GM21825 (cell line): ENCODE results near the gene LTB.
"Not testable (repeated sequence)": the region's sequence is repeated elsewhere in the genome, so short reads cannot be mapped to it uniquely, and the experiment has no call there.

Experiments used
- ATAC-seq: cut with Tn5 transposase; IDR thresholded peaks from one replicate; pipeline ENCODE4 v1.9.1; 2021; ENCODE audit warnings: mild to moderate bottlenecking, moderate library complexity; ENCODE audit not compliant: unreplicated experiment

The LTB gene

GRCh38 chr6:31556307-31556706 lies 25.9 kb downstream of the LTB start:
- ATAC-seq: no peak

DNA sequence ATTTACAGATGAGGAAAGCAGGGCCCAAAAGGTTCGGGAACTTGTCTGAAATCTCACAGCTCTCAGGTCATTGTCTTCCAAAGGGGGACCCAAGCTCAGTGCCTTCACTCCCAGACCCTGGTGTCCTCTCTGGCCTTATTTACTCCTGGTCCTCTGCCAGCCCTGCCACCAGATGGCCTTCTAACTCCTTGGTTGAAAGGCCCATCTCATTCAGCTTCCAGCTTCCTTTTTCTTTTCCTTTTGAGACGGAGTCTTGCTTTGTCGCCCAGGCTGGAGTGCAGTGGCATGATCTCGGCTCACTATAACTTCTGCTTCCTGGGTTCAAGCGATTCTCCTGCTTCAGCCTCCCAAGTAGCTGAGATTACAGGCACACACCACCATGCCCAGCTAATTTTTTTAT lies 30.9 kb downstream of the LTB start:
- not testable (repeated sequence) for ATAC-seq

DNA sequence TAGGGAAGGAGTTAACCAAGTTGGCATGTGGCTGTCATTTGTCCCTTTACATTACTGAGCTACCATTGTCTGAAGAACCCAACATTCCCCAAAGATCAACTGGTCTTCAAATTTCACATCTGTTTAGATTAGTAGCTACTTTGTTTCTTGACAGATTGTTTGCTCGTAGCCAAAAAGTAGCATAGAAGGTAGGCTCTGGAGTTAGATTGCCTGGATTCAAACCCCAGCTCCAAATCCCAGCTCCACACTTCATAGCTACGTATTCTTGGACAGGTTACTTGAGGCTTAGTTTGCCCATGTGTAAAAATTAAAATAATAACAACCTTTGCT lies 33.7 kb downstream of the LTB start:
- ATAC-seq: no peak

DNA sequence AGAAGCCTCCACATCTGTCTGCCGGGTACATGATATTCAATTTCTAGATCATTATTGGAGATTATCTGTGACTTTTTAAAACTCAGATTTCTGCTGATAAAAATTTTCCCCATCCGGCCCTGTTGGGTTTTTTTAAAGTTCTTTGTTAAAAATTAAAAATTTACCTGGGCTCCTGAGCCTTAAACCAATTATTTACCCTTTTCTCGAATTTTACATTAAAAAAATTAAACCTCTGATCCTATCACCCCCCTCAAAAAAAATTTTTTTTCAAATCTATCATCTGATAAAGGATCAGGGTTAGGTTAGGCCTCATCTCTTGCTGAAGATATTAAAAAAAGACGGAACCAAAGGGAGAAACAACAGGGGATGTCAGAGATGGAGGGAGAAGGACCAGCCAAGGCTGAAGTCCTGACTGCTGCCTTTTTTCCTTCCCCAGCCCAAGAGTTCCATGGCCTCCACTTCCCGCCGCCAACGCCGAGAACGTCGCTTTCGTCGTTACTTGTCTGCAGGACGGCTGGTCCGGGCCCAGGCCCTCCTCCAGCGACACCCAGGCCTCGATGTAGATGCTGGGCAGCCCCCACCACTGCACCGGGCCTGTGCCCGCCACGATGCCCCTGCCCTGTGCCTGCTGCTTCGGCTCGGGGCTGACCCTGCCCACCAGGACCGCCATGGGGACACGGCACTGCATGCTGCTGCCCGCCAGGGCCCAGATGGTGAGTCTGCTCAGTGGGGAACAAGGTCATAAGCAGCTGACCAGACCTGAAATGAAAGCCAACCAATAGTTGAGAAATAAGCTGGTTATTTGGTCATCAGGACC lies 34.3 kb downstream of the LTB start:
- no peak for ATAC-seq

DNA sequence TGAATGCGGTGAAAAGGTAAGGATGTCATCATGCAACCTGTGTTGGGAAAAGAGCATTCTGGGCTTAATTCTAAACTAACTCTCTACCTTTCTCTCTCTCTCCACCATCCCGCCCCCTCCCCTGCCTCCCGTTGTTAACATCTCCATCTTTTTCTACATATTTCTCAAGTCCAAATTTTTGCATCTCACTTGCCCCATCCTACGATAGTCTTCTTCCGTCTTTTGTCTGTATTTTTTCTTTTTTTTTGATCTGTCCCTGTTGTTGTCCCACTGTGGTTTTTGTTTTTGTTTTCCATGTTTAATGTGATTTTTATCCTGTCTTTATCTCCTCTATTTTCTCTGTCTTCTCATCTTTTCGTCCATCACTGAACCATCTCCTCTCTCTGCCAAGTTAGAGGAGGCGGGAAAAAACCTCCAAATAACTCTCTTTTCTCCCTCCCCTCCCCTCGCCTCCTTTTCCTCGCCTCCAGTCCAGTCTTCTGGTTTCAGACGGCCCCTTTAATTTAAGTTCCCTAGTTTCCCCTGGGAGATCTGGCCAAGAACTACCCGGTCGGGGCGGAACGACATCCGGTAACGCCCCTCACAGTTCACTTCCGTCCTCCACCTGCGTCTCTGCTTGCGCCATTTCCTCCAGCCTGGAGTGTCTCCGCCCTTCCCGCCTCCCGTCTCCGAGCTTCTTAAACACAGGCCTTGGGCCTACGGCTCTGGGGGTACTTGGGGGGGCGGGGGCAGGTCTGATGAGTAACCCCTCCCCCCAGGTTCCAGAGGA lies 35.1 kb downstream of the LTB start, which contains the start of gene NFKBIL1:
Gene NFKBIL1 (plus strand): TSS at position 651 of the 769 bp plus-strand sequence. CDS start 87 bp downstream, at position 738.
- peak; percentile 51 for ATAC-seq

DNA sequence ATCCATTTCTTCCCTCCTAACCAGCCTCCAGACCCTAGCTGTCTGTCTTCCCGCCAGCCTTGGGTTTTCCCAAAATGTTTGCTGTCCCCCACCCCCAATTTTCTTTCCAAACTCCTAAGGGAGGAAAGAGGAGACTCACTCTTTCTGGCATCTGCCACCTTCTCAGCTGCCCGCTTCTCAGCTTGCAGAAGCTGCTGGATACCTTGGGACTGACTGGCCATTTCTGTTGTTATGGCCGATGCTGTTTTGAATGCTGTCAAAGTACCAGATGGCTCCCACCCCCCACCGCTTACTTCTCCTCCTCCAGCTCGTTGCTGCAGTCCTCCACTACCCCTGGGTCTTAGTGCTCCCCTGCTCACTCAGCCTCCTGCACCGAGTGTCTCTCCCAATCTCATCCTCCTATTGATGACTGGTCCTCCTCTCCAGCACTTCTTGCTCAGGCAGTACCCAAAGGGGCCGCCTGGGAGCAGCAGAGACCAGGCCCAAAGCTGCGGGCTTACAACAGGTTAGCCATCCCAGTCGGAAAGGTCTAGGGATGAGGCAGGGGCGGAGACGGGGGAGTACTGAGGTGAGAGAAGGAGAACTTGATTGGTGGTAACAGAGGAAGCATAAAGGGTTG lies 35.8 kb downstream of the LTB start, which contains the start of gene ATP6V1G2:
Gene ATP6V1G2 (minus strand): TSS at position 270 of the 619 bp plus-strand sequence. CDS start 49 bp downstream, at position 221.
- peak; percentile 44 for ATAC-seq

- no peak for ATAC-seq
Measured at GRCh38 chr6:31545291-31545690, 36.9 kb downstream of the LTB start.

DNA sequence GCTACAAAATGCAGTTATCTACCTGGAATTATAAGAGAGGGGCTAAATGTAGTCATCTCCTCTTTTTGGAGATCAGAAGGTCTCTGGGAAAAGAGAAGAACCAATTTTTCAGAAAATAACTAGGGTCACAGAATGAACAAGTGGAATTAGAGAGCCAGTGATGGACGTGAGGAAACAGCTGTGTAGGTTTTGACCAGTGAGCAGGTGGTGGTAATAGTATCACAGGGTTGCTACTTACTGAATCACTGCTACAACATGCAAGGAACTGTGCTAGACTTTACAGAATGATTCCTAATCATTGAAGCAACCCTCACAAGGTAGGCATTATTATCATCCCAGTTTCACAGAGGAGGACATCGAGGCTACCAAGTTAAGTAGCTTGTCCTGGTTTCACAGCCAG lies 37.5 kb downstream of the LTB start:
- ATAC-seq: no peak

DNA sequence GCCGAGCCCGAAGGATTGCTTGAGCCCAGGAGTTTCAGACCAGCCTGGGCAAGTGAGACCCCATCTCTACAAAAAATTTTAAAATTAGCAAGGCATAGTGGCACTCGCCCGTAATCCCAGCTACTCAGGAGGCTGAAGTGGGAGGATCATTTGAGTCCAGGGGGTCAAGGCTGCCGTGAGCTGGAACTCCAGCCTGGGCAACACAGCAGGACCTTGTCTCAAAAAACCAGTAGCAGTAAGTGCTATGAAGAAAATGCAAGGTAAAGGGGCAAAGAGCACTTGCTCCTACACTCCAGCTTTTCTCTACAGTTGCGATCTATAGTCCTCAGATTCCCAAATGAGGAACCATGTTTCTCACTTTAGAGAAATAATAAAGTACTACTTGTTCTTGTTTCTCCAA lies 38.6 kb downstream of the LTB start:
- no peak for ATAC-seq

DNA sequence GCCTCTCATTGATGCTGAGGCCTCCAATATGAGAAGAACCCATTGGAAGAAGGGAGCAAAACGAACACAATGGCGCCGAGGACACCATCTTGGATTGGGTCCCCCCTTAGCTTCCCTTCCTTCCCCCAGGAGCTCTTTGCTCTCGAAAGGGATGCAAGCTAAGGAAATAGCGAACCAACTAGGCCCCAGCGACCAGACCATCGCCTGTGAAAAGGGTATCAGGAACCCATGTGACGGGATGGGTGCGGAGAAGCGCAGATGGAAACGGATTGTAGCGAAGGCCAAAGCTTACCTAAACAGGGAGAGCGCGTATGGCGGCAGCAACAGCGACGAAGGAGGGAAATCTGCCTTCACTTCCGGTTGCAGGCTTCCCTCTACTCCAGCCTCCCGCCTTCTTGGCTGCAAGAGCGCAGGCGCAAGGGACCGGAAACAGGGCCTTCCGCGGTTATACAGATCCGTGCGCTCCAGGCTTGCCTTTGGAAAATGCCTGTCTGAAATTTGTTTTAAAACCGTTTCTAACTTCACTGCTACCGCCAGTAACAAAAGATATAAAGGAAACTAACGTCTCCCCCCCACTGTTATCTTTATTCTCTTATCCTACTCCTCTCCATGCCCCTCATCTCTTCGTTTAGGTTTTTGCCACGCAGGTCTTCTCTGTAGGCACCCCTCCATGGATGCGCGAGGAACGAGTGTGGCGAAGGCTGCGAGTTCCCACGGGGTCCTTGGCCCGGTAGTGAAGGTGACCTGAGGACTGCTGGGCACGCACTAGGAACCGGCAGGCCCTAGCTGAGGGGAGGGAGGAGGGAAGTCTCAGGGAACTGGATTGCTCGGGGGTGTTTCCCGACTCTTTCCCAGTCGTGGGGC lies 40.3 kb downstream of the LTB start, which contains the start of gene DDX39B:
Gene DDX39B (minus strand): TSS at position 346 of the 864 bp plus-strand sequence. CDS start 1,471 bp downstream, outside the sequence.
- ATAC-seq: peak; percentile 54

- no peak for ATAC-seq
Measured at GRCh38 chr6:31541059-31541657, 41.1 kb downstream of the LTB start.

DNA sequence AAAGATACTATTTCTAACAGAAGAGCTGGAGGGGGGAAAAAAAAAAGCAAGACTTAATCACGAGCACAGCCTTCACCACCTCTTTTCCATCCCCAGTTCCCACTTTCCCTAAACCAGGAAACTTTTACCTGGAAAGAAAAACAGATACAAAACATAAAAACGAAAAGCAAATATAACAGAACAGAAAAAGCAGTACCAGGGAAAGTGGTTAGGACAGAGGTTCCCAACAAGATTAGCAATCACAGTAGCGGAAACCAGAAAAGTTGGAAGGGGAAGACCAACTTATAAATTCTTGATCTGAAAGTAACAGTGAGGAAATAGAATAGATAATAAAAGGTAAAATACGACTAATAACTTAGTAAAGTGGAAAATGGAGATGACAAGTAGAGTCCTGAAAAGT lies 41.6 kb downstream of the LTB start:
- no peak for ATAC-seq

- ATAC-seq: no peak
Measured at GRCh38 chr6:31538805-31539400, 43.3 kb downstream of the LTB start.

DNA sequence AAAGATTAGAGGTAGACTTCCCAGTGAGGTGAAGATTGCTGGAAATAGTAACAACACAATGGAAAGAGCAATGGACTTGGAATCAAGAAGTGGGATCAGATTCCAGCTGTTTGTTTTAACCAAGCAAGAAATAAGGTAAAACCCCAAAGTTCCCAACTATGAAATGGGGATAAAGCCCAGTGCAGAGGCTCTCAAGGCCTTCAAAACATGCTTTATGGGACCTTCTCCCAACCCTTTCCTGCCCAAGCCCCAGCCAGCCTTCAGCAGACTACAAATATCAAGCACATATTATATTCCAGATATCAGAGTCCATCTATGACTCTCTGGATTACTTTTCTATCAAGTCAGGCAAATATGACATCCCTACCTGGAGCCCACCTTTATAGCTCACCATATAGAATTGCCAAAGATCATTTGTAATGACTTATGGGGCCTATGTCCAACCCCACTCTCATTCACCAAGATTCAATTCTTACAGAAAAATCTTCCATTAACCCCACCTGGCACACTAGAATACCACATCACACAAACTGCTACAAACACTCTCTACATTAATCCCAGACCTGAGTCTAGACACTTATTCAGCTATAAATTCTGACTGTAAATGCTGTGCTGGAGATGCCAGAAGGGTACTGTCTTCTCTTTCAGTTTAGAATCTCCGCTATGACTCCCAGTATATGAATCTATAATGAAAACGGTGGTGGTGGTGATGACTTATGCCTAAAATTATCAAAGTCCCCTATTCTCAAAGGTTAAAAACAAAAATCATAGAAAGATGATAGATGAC lies 46.5 kb downstream of the LTB start:
- ATAC-seq: no peak

- ATAC-seq: no peak
Measured at GRCh38 chr6:31534521-31535040, 47.6 kb downstream of the LTB start.

DNA sequence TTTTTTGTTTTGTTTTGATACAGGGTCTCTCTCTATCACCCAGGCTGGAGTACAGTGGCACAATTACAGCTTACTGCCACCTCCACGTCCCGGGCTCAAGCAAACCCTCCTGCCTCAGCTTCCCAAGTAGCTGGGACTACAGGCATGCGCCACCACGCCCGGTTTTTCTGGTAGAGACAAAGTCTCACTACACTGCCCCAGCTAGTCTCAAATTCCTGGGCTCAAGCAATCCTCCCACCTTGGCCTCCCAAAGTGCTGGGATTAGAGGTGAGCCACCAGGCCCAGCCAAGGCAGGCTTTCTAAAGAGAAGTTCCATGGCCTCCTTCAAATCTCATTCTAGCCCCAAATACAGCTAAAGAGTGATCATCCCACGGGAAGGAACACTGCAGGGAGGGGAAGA lies 48.2 kb downstream of the LTB start:
- ATAC-seq: no peak

DNA sequence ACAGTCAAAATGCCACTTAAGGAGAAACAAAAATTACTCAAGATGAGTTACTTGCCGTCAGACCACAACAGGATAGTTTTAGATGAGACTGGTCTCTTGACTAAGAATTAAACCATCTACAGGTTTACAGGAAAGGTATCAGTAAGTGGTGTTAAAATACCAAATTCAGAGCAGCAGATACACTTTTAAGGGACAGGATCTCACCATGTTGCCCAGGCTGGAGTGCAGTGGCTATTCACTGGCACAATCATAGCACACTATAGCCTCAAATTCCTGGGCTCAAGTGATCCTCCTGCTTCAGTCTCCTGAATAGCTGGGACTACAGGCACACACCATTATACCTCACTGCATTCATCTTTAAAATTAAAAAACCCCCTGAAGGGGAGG lies 48.8 kb downstream of the LTB start:
- no peak for ATAC-seq

DNA sequence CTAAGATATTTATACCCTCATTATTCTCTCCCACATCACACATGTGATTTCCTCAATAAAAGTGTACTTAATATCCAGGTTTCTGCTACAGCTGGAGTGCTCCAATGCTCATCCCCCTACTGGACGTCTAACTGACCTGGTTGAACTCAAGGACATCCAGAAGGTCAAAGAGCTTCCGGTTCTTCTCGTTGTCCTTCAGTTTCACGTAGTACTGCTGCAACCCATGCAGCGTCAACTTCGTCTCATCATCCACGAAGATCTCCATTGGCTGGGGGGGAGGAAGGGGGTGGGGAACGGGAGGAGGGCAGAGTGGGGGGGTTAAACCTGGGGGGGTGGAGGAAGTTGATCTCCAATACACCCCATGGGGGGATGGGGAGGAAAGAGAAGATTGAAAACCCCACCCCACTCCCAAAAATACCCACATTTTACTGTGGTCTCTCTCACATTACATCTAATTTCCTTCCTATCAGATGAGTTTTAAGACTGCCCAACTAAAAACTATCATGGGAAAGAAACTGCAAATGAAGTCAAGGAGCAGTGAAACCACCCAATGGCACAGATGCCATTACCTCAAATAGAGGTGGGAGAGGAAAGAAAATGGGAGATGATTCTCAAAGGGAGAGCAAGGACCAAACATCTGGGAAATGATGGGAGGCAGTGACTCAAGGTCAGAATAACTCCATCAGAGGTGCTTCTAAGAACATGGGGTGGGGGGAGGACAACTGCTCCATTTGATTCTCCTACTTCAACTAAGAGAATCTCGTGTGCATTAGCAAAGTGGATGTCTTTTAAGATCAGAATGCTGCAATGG lies 49.4 kb downstream of the LTB start:
- no peak for ATAC-seq
